Left forelimb (tissue), 1 donor: ENCODE data around the gene GLI3.

Experiments used
- DNase-seq: peaks from one replicate; pipeline ENCODE4 v3.0.0-alpha.2; 2018; ENCODE audit warnings: low spot score

The GLI3 gene

DNA sequence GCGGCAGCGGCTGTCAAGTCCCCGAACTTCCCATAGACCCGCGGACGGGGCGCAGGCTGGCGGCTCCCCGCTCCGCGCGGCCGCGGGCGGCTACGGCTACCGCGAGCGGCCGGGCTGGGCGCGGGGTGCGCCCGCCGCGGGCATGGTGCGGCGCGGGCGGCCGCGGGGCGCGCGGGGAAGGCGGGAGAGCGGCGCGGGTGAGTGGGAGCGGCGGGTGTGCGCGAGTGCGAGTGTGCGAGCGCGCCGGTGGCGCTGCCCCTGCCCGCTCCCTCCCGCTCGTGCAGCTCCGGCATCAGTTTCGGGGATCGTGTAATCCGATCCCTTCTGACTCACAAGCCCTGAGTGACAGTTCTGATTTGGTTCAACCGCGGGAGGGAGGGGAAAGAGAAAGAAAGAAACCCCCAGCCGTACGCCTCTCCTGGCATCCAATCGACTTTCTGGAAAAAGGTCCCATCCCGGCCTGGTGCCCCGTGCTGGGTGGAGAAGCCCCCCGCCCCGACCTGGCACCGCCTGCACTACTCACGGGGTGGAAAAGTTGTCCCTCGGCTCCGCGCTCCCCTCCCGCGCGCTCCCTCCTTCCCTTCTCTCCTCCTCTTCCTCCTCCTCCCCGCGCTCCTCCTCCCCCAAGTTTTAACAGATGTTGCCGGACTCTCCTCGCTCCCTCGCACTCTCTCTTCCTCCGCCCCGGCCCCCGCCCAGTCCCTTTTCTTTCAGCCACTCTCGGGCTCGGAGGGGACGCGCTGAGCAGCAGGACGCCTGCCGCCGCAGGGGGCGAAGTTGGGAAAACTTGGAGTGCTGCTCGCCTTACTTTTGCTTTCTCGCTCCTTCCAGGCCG lies at the start of gene GLI3:
Gene GLI3 (minus strand): TSS at position 234 of the 835 bp plus-strand sequence. CDS start 13,956 bp downstream, outside the sequence.
- DNase-seq = peak; percentile 94

- DNase-seq = no peak
Observed at GRCh38 chr7:42285383-42285824, 48.4 kb upstream of the GLI3 start.

- no peak for DNase-seq
Observed at GRCh38 chr7:42283553-42283952, 46.5 kb upstream of the GLI3 start.

- DNase-seq = no peak
Observed at GRCh38 chr7:42278344-42278743, 41.3 kb upstream of the GLI3 start.

GRCh38 chr7:42274053-42274452 lies 37.0 kb upstream of the GLI3 start:
- no peak for DNase-seq

- no peak for DNase-seq
Observed at GRCh38 chr7:42272793-42273665, 36.0 kb upstream of the GLI3 start.

GRCh38 chr7:42269161-42269560 lies 32.2 kb upstream of the GLI3 start:
- no peak for DNase-seq

GRCh38 chr7:42264702-42265101 lies 27.7 kb upstream of the GLI3 start:
- no peak for DNase-seq

DNA sequence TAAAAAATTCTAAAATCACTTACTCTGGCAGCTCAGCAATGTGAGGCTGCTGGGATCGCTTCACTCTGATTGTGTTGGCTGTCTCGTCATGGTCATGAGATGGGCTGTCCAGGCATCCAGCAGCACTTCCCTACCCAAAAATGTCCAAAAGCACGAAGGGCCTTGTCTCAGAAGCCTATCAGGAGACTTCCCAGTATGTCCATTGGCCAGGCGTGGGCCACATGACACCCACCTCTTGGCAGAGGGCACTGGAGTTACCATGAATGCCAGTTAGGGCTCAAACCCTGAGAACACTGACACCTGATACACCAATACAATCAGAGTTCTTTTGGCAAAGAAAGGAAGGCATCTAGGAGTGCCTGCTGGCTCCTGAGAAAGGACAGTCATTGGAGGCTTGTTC lies 27.0 kb upstream of the GLI3 start:
- no peak for DNase-seq

DNA sequence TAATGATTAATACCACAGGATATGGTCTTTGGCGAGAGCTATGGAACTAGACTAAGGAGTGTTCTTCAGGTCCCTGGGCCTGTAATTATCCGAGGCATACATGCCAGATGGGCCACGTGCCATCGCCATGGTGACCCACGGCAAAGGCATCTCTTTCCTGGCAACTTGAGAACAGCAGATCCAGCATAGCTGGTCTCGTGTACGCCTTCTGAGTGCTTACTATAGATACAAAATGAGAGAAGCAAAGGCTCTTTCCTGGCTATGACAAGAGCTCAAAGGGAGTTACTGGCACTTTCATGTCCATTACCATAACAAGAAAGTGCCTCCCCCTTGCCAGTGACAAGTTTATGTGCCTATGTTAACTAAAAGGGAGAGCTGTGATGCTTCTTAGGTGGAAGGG lies 26.0 kb upstream of the GLI3 start:
- DNase-seq = no peak

GRCh38 chr7:42254217-42254616 lies 17.2 kb upstream of the GLI3 start:
- no peak for DNase-seq

- no peak for DNase-seq
Observed at GRCh38 chr7:42253316-42253715, 16.3 kb upstream of the GLI3 start.

DNA sequence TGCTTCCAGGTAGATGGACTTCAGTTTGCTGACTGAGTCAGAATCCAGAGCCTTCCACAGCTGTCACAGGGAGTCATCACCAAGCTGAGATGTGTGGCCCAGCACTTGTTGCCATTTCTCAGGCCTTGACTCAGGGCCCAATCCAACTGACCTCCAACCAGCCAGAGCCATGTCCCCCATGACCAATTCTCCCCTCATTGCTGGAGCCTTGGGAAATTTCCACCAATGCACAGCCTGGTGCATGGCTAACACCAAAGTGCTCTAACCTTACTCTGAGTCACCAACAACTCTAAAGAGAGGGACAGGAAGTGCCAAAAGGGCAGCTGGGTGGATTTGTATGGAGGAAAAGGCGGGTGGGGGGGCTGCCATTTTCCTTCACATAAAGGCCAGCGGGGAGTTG lies 13.4 kb upstream of the GLI3 start:
- no peak for DNase-seq

DNA sequence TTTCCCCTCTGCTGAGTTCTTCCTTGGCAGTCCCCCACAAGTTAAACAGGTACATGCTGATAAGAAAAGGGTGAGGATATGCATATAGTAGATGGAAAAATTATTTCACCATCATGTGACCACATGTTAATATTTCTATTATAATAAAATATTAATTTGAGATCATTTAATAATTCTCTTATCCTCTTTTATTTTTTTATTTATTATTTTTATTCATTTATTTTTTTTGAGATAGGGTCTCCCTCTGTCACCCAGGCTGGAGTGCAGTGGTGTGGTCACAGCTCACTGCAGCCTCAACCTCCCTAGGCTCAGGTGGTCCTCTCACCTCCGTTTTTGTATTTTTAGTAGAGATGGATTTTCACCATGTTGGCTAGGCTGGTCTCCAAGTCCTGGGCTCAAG lies 11.6 kb upstream of the GLI3 start:
- no peak for DNase-seq

GRCh38 chr7:42247301-42247700 lies 10.3 kb upstream of the GLI3 start:
- no peak for DNase-seq

DNA sequence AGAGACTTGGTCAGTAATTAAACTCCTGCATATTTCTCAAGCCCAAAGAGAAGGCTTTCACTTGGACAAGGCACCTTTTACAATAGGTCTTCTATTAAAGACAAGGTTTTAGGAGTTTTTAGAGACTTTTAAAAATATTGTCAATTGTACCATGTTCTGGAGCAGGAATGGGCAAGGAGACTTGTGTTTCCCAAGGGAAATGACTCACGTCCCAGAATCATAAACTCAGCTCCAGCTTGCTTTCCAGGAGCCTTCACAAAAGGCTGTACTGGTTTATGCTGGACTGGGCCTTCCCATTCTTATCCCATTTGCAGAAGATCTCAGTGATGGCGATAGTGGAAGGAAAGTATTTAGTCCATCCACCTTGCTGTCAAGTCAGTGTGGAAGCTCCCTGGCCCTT lies 7.8 kb upstream of the GLI3 start:
- no peak for DNase-seq

DNA sequence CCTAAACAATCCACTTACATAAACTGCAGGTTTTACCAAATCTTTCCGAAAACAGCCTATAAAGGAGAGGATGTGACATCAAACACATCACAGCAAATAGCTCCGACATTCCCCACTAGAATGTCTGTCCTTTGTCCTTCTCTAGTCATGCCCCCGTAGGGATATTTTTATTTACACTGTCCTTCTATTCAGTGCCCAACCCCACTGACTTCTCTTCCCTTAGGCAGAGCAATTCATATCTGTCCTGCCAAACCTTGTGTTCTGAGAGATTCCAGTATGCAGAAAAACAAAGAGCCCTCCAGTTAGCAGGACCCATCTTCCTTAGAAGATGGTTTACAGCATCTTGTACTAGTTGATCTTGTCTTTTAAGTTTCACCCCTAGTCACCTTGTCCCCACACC lies 5.4 kb upstream of the GLI3 start:
- no peak for DNase-seq

DNA sequence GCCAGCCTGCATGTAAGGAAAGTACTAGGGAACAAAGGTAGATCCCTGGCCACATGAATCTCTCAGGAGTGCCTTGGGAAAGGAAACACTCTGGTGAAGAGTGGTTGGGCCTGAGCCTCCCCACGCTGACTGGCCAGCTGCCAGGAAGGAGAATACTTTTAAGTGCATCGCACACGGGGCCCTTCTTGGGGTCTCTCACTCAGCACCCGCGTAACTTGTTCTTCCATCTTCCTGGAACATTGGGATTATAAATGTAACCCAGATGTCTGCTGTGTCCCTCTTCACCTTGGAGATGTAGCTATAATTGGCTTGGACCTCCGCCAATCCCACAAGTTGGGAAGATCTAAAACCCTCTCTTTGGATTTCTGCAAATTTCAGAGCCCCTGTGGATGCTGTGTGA lies 4.4 kb upstream of the GLI3 start:
- DNase-seq = no peak

DNA sequence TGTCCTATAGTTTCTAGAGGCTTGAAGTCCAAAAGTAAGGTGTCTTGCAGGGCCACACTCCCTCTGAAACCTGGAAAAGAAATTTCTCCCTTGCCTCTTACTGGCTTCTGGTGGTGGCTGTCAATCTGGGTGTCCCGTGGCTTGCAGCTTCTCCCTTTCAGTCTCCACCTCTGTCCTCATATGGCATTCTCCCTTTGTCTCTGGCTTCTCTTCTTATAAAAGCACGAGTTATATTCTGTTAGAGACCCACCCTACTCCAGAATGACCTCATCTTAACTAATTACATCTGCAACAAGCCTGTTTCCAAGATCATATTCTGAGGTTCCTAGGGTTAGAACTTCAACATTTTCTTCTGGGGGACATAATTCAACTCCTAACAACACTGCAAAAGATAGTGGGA lies 3.4 kb upstream of the GLI3 start:
- no peak for DNase-seq

DNA sequence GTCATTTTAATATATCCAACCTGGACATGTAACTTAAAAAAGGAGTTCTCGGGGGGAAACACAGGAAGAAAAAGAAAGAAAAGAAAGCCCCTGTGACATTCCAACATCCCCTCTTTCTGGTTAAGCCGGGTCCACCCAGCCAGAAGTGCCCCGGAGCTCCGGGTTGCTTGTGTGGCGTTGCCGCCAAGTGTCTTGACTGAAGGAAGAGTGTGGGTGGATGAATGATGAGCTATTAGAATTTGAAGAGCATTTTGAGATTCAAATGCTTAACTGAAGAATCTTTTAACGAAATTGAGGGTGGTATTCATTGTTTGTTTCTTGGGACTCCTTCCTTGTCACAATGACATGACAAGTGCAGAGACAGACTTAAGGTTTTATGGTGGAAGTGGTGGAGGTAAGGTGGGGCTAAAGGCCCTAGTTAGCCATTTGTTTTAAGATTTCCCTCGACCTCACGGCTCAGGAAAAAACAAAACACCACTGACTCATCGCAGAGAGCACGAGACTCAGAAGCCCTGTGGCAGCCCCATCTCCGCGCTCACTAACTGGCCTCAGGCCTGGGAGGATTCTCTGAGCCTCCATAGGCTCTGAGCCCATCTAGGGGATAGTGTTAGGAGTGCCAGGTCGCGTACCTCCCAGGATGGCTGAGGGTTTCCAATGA lies 1.8 kb upstream of the GLI3 start:
- no peak for DNase-seq

- DNase-seq = peak; percentile 87
Observed at GRCh38 chr7:42237811-42238541, 967 bp upstream of the GLI3 start.
